ENCODE data around the gene WDR82.

WDR82 gene

GRCh38 chr3:52227766-52228165 lies 50.7 kb downstream of the WDR82 start:
- no peak for DNase-seq (ENCODE audit: low read depth)
- no peak overlapping the region for H3K4me3 ChIP-seq (ENCODE audit: low read depth, low read length)
- no peak for TF ChIP-seq CTCF (IDR thresholded peaks at IDR 0.05; ENCODE audit: low read depth, low read length, missing control alignments)

GRCh38 chr3:52227117-52227516 lies 51.3 kb downstream of the WDR82 start:
- no peak for DNase-seq (ENCODE audit: low read depth)
- TF ChIP-seq CTCF (IDR thresholded peaks at IDR 0.05; ENCODE audit: low read depth, low read length, missing control alignments), result no peak
- H3K4me3 ChIP-seq (ENCODE audit: low read depth, low read length), result no peak overlapping the region

- DNase-seq (ENCODE audit: low read depth), result no peak
- no peak overlapping the region; the same call in 1 of the 2 replicates for H3K4me3 ChIP-seq (ENCODE audit: low read depth, low read length)
- TF ChIP-seq CTCF (IDR thresholded peaks at IDR 0.05; ENCODE audit: low read depth, low read length, missing control alignments), result no peak
Measured at GRCh38 chr3:52226229-52226817, 52.1 kb downstream of the WDR82 start.

- DNase-seq (ENCODE audit: low read depth), result peak; percentile 79
- no peak for TF ChIP-seq CTCF (IDR thresholded peaks at IDR 0.05; ENCODE audit: low read depth, low read length, missing control alignments)
- peak within 1 kb of the TSS; percentile 51 for H3K4me3 ChIP-seq (ENCODE audit: low read depth, low read length)
Measured at GRCh38 chr3:52225452-52226228, 52.8 kb downstream of the WDR82 start, which contains the start of gene TLR9. Gene TLR9, minus strand, starts transcription at chr3:52225645. Its CDS starts 116 bp downstream, at chr3:52225529.

GRCh38 chr3:52223449-52224408 lies 54.7 kb downstream of the WDR82 start:
- no peak overlapping the region; the same call in 1 of the 2 replicates for H3K4me3 ChIP-seq (ENCODE audit: low read depth, low read length)
- no peak for DNase-seq (ENCODE audit: low read depth)
- no peak for TF ChIP-seq CTCF (IDR thresholded peaks at IDR 0.05; ENCODE audit: low read depth, low read length, missing control alignments)

GRCh38 chr3:52222319-52223221 lies 55.9 kb downstream of the WDR82 start:
- no peak overlapping the region for H3K4me3 ChIP-seq (ENCODE audit: low read depth, low read length)
- DNase-seq (ENCODE audit: low read depth), result no peak
- TF ChIP-seq CTCF (IDR thresholded peaks at IDR 0.05; ENCODE audit: low read depth, low read length, missing control alignments), result no peak

Measured in GM12864 (cell line).